Neural progenitor cell (in vitro differentiated cells): ENCODE data around the gene CHRM3. TPM values are rescaled to one million over a fixed set of nuclear protein-coding genes. Genes with fewer than 3 reads are reported as not detected.

Experiments
- DNase-seq: peaks from one replicate; pipeline ENCODE4 v3.0.0-alpha.2; 2016; ENCODE audit warnings: low spot score
- H2AFZ ChIP-seq: fragments of 200-600 bp; sonication (generic); replicated peaks from 2 replicates; pipeline ENCODE4 v1.6.1; 2016; ENCODE audit warnings: antibody characterized with exemption
- H3F3A ChIP-seq: fragments of 200-600 bp; sonication (generic); 2 replicates; pipeline ENCODE4 v1.6.1; 2016; ENCODE audit warnings: antibody characterized with exemption, low read depth
- H3K27ac ChIP-seq: fragments of 200-600 bp; sonication (generic); 2 replicates; pipeline ENCODE4 v1.5.1; 2016; ENCODE audit warnings: mild to moderate bottlenecking
- H3K27me3 ChIP-seq: fragments of 200-600 bp; sonication (generic); 2 replicates; pipeline ENCODE4 v1.6.1; 2016; ENCODE audit warnings: mild to moderate bottlenecking, moderate library complexity
- H3K36me3 ChIP-seq: fragments of 200-600 bp; sonication (generic); 2 replicates; pipeline ENCODE4 v1.5.1; 2016
- H3K4me1 ChIP-seq: fragments of 200-600 bp; sonication (generic); 2 replicates; pipeline ENCODE4 v1.6.1; 2016; ENCODE audit warnings: mixed run types
- H3K4me2 ChIP-seq: fragments of 200-600 bp; sonication (generic); 2 replicates; pipeline ENCODE4 v1.6.1; 2016
- H3K4me3 ChIP-seq: fragments of 200-600 bp; sonication (generic); 2 replicates; pipeline ENCODE4 v1.5.1; 2016
- H3K79me2 ChIP-seq: fragments of 200-600 bp; sonication (generic); 2 replicates; pipeline ENCODE4 v1.6.1; 2016; ENCODE audit warnings: low read depth
- H3K9ac ChIP-seq: fragments of 200-600 bp; sonication (generic); 2 replicates; pipeline ENCODE4 v1.6.1; 2016
- H3K9me3 ChIP-seq: fragments of 200-600 bp; sonication (generic); 2 replicates; pipeline ENCODE4 v1.5.1; 2016; ENCODE audit warnings: low read depth
- H4K20me1 ChIP-seq: fragments of 200-600 bp; sonication (generic); 2 replicates; pipeline ENCODE4 v1.6.1; 2016; ENCODE audit warnings: low read depth
- H3K27ac Mint-ChIP-seq: 3 replicates; pipeline ENCODE4 v1.8.0; 2021; ENCODE audit warnings: mixed read lengths
- H3K27me3 Mint-ChIP-seq: 2 replicates; pipeline ENCODE4 v1.8.0; 2022; ENCODE audit warnings: low read depth, mild to moderate bottlenecking, inconsistent platforms, moderate library complexity, mixed read lengths; ENCODE audit not compliant: insufficient read depth
- H3K36me3 Mint-ChIP-seq: 3 replicates; pipeline ENCODE4 v1.8.0; 2021; ENCODE audit warnings: mixed read lengths
- H3K4me1 Mint-ChIP-seq: 3 replicates; pipeline ENCODE4 v1.8.0; 2021; ENCODE audit warnings: mixed read lengths
- H3K4me3 Mint-ChIP-seq: 3 replicates; pipeline ENCODE4 v1.8.0; 2021; ENCODE audit warnings: mild to moderate bottlenecking, moderate library complexity, mixed read lengths
- H3K9me3 Mint-ChIP-seq: 3 replicates; pipeline ENCODE4 v1.8.0; 2020; ENCODE audit warnings: mixed read lengths
- EZH2 ChIP-seq: fragments of 200-600 bp; sonication (generic); IDR thresholded peaks from 2 replicates; pipeline ENCODE4 v1.6.1; 2017; ENCODE audit warnings: antibody characterized with exemption, mild to moderate bottlenecking, moderate library complexity
- EZH2phosphoT487 ChIP-seq: fragments of 200-600 bp; sonication (generic); IDR thresholded peaks from 2 replicates; pipeline ENCODE4 v1.6.1; 2017; ENCODE audit warnings: antibody characterized with exemption
- total RNA-seq: library from RNA; depleted of rRNA; stranded (reverse); fragments of >200 nt; gene quantifications from 2 replicates; pipeline ENCODE4 v1.2.3, GENCODE V29; 2015; ENCODE audit warnings: low replicate concordance
- TF ChIP-seq, protein P1 (sequence below): fragments of 200-600 bp; sonication (generic); IDR thresholded peaks from 2 replicates; pipeline ENCODE4 v1.5.1; 2017; ENCODE audit warnings: antibody characterized with exemption, mild to moderate bottlenecking

CHRM3 gene
- total RNA-seq, 1 donor from 2014 or later, result 4.5 TPM

DNA sequence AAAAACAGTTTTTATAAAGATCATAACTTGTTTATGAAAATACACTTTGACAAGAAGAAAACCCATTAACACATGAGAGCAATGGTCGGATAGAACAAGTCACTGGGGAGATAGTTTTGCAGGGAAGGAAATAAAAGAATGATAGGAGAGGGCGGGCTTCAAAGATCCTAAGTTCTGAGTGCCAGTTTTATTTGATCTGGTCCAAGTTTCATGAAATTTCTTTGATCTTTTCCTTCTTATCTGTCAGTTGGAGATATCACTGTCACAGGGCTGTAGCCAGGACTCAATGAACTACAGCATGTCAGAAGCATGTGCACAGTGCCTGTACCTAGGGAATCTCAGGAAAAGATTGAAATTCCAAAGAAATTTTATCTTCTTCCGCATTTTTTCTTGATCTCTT lies 36.5 kb downstream of the CHRM3 start:
- no peak overlapping the region for H3K4me3 ChIP-seq
- H3K4me1 ChIP-seq, result no peaks in the 10 kb centered on the region
- H3K36me3 ChIP-seq, result no peaks in the 10 kb centered on the region
- no peaks in the 10 kb centered on the region for H4K20me1 ChIP-seq
- DNase-seq, result no peak
- H3K4me2 ChIP-seq, result no peak overlapping the region
- no peak for TF ChIP-seq EZH2
- TF ChIP-seq, protein P1, sequence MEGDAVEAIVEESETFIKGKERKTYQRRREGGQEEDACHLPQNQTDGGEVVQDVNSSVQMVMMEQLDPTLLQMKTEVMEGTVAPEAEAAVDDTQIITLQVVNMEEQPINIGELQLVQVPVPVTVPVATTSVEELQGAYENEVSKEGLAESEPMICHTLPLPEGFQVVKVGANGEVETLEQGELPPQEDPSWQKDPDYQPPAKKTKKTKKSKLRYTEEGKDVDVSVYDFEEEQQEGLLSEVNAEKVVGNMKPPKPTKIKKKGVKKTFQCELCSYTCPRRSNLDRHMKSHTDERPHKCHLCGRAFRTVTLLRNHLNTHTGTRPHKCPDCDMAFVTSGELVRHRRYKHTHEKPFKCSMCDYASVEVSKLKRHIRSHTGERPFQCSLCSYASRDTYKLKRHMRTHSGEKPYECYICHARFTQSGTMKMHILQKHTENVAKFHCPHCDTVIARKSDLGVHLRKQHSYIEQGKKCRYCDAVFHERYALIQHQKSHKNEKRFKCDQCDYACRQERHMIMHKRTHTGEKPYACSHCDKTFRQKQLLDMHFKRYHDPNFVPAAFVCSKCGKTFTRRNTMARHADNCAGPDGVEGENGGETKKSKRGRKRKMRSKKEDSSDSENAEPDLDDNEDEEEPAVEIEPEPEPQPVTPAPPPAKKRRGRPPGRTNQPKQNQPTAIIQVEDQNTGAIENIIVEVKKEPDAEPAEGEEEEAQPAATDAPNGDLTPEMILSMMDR, result no peak
- TF ChIP-seq EZH2phosphoT487, result no peak
- no peak overlapping the region for H2AFZ ChIP-seq
- no peaks in the 10 kb centered on the region for H3F3A ChIP-seq
- Mint-ChIP-seq H3K4me3 (no peak overlapping the region), H3K27me3 (no peaks in the 10 kb centered on the region), H3K36me3 (no peaks in the 10 kb centered on the region), H3K9me3 (no peaks in the 10 kb centered on the region), H3K4me1 (no peaks in the 10 kb centered on the region), H3K27ac (no peak overlapping the region)
- H3K27me3 ChIP-seq, result no peaks in the 10 kb centered on the region
- H3K9ac ChIP-seq, result no peak overlapping the region
- H3K27ac ChIP-seq, result no peak overlapping the region
- no peaks in the 10 kb centered on the region for H3K79me2 ChIP-seq
- no peaks in the 10 kb centered on the region for H3K9me3 ChIP-seq

DNA sequence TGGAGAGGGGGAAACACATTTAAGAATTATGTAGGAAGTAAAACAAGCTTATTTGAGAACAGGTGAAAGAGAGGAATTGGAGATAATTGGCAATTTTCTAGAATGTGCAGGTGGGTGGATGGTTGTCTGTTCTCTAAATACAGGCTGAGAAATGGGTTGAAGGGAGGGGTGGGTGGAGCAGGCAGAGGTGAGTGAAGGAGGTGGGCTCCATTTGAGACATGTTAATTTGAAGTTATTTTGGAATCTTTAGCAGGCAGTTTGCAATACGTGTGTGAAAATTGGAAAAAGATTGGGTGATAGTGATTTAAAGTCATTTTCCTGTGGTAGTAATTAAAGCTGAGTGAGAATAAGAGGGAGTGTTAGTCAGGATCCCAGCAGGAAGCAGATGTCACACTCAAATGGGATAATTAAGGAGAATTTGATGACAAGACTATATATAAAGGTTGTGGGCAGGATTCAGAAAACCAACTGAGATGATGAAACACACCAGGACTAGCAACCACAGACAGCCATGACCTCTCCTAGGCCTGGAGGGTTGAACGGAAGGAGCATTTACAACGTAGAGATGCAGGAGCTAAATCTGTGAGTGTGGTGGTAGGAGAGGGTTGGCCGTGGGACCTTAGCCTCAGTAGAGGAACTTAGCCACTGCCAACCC lies 40.6 kb downstream of the CHRM3 start:
- no peaks in the 10 kb centered on the region for H3K36me3 ChIP-seq

DNA sequence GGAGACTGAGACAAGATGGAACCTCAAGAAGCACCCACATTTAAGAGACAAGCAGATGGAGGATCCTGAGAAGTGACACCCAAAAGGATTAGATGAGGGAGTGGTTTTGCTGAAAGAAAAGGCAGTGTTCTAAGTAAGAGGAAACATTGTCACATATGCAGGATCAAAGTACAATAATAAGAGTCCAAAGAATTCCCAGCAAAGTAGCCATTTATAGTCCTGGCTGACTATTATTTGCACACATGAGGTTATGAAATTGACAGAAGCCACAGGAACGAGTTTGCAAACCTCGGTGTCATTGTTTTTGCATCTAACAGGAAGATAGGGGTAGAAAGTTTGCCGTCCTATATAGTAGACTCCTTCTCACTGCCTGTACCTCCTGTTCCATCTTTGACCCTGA lies 41.3 kb downstream of the CHRM3 start:
- no peaks in the 10 kb centered on the region for H3F3A ChIP-seq
- no peaks in the 10 kb centered on the region for H3K4me1 ChIP-seq
- Mint-ChIP-seq H3K27me3 (no peaks in the 10 kb centered on the region), H3K4me1 (no peaks in the 10 kb centered on the region), H3K36me3 (no peaks in the 10 kb centered on the region), H3K27ac (no peak overlapping the region), H3K4me3 (no peak overlapping the region), H3K9me3 (no peaks in the 10 kb centered on the region)
- no peaks in the 10 kb centered on the region for H4K20me1 ChIP-seq
- no peak overlapping the region for H3K27ac ChIP-seq
- TF ChIP-seq EZH2 (no peak), EZH2phosphoT487 (no peak)
- TF ChIP-seq, protein P1, result no peak
- no peak overlapping the region for H3K9ac ChIP-seq
- no peaks in the 10 kb centered on the region for H3K79me2 ChIP-seq
- no peak overlapping the region for H3K4me3 ChIP-seq
- no peak overlapping the region for H2AFZ ChIP-seq
- no peaks in the 10 kb centered on the region for H3K27me3 ChIP-seq
- DNase-seq, result no peak
- H3K36me3 ChIP-seq, result no peaks in the 10 kb centered on the region
- no peak overlapping the region for H3K4me2 ChIP-seq
- no peaks in the 10 kb centered on the region for H3K9me3 ChIP-seq

More for the DNA sequence above, 40.6 kb downstream of the CHRM3 start:
- Mint-ChIP-seq H3K4me3 (no peak overlapping the region), H3K27me3 (no peaks in the 10 kb centered on the region), H3K27ac (no peak overlapping the region), H3K36me3 (no peaks in the 10 kb centered on the region), H3K9me3 (no peaks in the 10 kb centered on the region), H3K4me1 (no peaks in the 10 kb centered on the region)
- no peak overlapping the region for H3K4me3 ChIP-seq
- H3K9me3 ChIP-seq, result no peaks in the 10 kb centered on the region
- TF ChIP-seq, protein P1, result no peak
- TF ChIP-seq EZH2, result no peak
- TF ChIP-seq EZH2phosphoT487, result no peak
- no peaks in the 10 kb centered on the region for H3F3A ChIP-seq
- H3K27ac ChIP-seq, result no peak overlapping the region
- DNase-seq, result no peak
- H4K20me1 ChIP-seq, result no peaks in the 10 kb centered on the region
- no peak overlapping the region for H3K4me2 ChIP-seq
- H3K79me2 ChIP-seq, result no peaks in the 10 kb centered on the region
- H3K4me1 ChIP-seq, result no peaks in the 10 kb centered on the region
- H3K9ac ChIP-seq, result no peak overlapping the region
- no peaks in the 10 kb centered on the region for H3K27me3 ChIP-seq
- no peak overlapping the region for H2AFZ ChIP-seq
